Hematopoietic multipotent progenitor cell (in vitro differentiated cells): Measurements from ENCODE around the gene TMEM252. TPM values are rescaled to one million over a fixed set of nuclear protein-coding genes. Genes with fewer than 3 reads are reported as not detected.

ENCODE experiments used
- DNase-seq, 3 donors: peaks; one replicate each; pipeline ENCODE4 v3.0.0-alpha.2; 2011 to 2015; ENCODE audit warnings: low read depth in 2 of 3, low spot score in 2 of 3
- total RNA-seq: library from RNA; depleted of rRNA; stranded (reverse); fragments of >200 nt; gene quantifications from one replicate; pipeline ENCODE4 v1.2.3, GENCODE V29; 2012

Gene TMEM252
- total RNA-seq, 1 donor, result not detected

GRCh38 chr9:68545033-68545705 lies 4.5 kb upstream of the TMEM252 start:
- no peak for DNase-seq

GRCh38 chr9:68541568-68541967 lies 885 bp upstream of the TMEM252 start:
- no peak for DNase-seq

GRCh38 chr9:68538200-68538599 lies 2.5 kb downstream of the TMEM252 start:
- no peak for DNase-seq

GRCh38 chr9:68537616-68537880 lies 3.1 kb downstream of the TMEM252 start:
- no peak for DNase-seq

GRCh38 chr9:68536876-68537615 lies 3.6 kb downstream of the TMEM252 start:
- DNase-seq, result no peak

- no peak for DNase-seq
These were observed 7.0 kb downstream of the TMEM252 start for GRCh38 chr9:68533678-68534077.

GRCh38 chr9:68532131-68532530 lies 8.6 kb downstream of the TMEM252 start:
- no peak for DNase-seq

GRCh38 chr9:68530618-68531017 lies 10.1 kb downstream of the TMEM252 start:
- DNase-seq, result no peak

- DNase-seq, result no peak
These were observed 17.2 kb downstream of the TMEM252 start for GRCh38 chr9:68523367-68523936.

- no peak for DNase-seq
These were observed 17.7 kb downstream of the TMEM252 start for GRCh38 chr9:68522954-68523353.

- DNase-seq, result peak in 2 of 3 donors; percentile 32 to 72
These were observed 18.6 kb downstream of the TMEM252 start for GRCh38 chr9:68522131-68522530.

- DNase-seq, result no peak
These were observed 25.2 kb downstream of the TMEM252 start for GRCh38 chr9:68515326-68516017.

- no peak for DNase-seq
These were observed 26.7 kb downstream of the TMEM252 start for GRCh38 chr9:68513981-68514380.

- DNase-seq, result no peak
These were observed 27.3 kb downstream of the TMEM252 start for GRCh38 chr9:68513385-68513784.

- no peak for DNase-seq
These were observed 31.0 kb downstream of the TMEM252 start for GRCh38 chr9:68509689-68510088.

GRCh38 chr9:68508547-68508946 lies 32.1 kb downstream of the TMEM252 start:
- DNase-seq, result no peak

- DNase-seq, result no peak
These were observed 32.9 kb downstream of the TMEM252 start for GRCh38 chr9:68507806-68508145.

- DNase-seq, result peak in 2 of 3 donors; percentile 35 to 65
These were observed 33.4 kb downstream of the TMEM252 start for GRCh38 chr9:68507130-68507805.

GRCh38 chr9:68506551-68506950 lies 34.1 kb downstream of the TMEM252 start:
- no peak for DNase-seq

- DNase-seq, result peak in 2 of 3 donors; percentile 49 to 71
These were observed 34.8 kb downstream of the TMEM252 start for GRCh38 chr9:68505681-68506409.
